Measurements from ENCODE around the gene ZCCHC17.

The ZCCHC17 gene

GRCh38 chr1:31327381-31327780 is 30.5 kb downstream of the ZCCHC17 start:
- Histone ChIP-seq H3K4me1 (ENCODE audit: insufficient read depth, poor library complexity, severe bottlenecking) (peaks cover 10% of the 10 kb centered on the region), H3K9me3 (ENCODE audit: severe bottlenecking) (no peaks in the 10 kb centered on the region), H3K4me3 (ENCODE audit: severe bottlenecking) (no peak overlapping the region), H3K27me3 (ENCODE audit: insufficient read depth, poor library complexity, severe bottlenecking) (no peaks in the 10 kb centered on the region), H3K36me3 (ENCODE audit: low read depth) (peaks cover 2% of the 10 kb centered on the region; the same call in 1 of the 2 replicates), H3K27ac (ENCODE audit: poor library complexity, severe bottlenecking) (no peak overlapping the region)
- TF ChIP-seq CTCF (IDR thresholded peaks at IDR 0.05; ENCODE audit: poor library complexity, severe bottlenecking), result no peak
- peak; percentile 73 for ATAC-seq (ENCODE audit: low read depth)
- DNase-seq (ENCODE audit: low spot score), result no peak

GRCh38 chr1:31335007-31335406 is 38.2 kb downstream of the ZCCHC17 start:
- TF ChIP-seq CTCF (IDR thresholded peaks at IDR 0.05; ENCODE audit: poor library complexity, severe bottlenecking), result peak; percentile 78
- Histone ChIP-seq H3K4me1 (ENCODE audit: insufficient read depth, poor library complexity, severe bottlenecking) (no peaks in the 10 kb centered on the region), H3K4me3 (ENCODE audit: severe bottlenecking) (no peak overlapping the region), H3K27ac (ENCODE audit: poor library complexity, severe bottlenecking) (no peak overlapping the region), H3K27me3 (ENCODE audit: insufficient read depth, poor library complexity, severe bottlenecking) (no peaks in the 10 kb centered on the region), H3K9me3 (ENCODE audit: severe bottlenecking) (no peaks in the 10 kb centered on the region), H3K36me3 (ENCODE audit: low read depth) (peaks cover 28% of the 10 kb centered on the region)
- ATAC-seq (ENCODE audit: low read depth) (peak; percentile 64; the same call in 2 of the 3 replicates), DNase-seq (ENCODE audit: low spot score) (no peak)

GRCh38 chr1:31336687-31337467 is 40.0 kb downstream of the ZCCHC17 start:
- ATAC-seq (ENCODE audit: low read depth), result no peak
- peaks cover 35% of the 10 kb centered on the region for H3K36me3 ChIP-seq (ENCODE audit: low read depth)
- no peak for TF ChIP-seq CTCF (IDR thresholded peaks at IDR 0.05; ENCODE audit: poor library complexity, severe bottlenecking)

GRCh38 chr1:31344503-31344902 is 47.7 kb downstream of the ZCCHC17 start:
- H3K27ac ChIP-seq (ENCODE audit: poor library complexity, severe bottlenecking), result no peak overlapping the region
- no peak for TF ChIP-seq CTCF (IDR thresholded peaks at IDR 0.05; ENCODE audit: poor library complexity, severe bottlenecking)
- H3K4me3 ChIP-seq (ENCODE audit: severe bottlenecking), result no peak overlapping the region
- H3K36me3 ChIP-seq (ENCODE audit: low read depth), result peaks cover 39% of the 10 kb centered on the region
- H3K4me1 ChIP-seq (ENCODE audit: insufficient read depth, poor library complexity, severe bottlenecking), result no peaks in the 10 kb centered on the region
- H3K9me3 ChIP-seq (ENCODE audit: severe bottlenecking), result no peaks in the 10 kb centered on the region
- ATAC-seq (ENCODE audit: low read depth), result no peak
- DNase-seq (ENCODE audit: low spot score), result no peak
- no peaks in the 10 kb centered on the region for H3K27me3 ChIP-seq (ENCODE audit: insufficient read depth, poor library complexity, severe bottlenecking)

More at GRCh38 chr1:31336687-31337467, 40.0 kb downstream of the ZCCHC17 start:
- H3K4me3 ChIP-seq (ENCODE audit: severe bottlenecking), result no peak overlapping the region
- H3K27me3 ChIP-seq (ENCODE audit: insufficient read depth, poor library complexity, severe bottlenecking), result no peaks in the 10 kb centered on the region
- H3K9me3 ChIP-seq (ENCODE audit: severe bottlenecking), result no peaks in the 10 kb centered on the region
- no peak for DNase-seq (ENCODE audit: low spot score)
- no peak overlapping the region for H3K27ac ChIP-seq (ENCODE audit: poor library complexity, severe bottlenecking)
- no peaks in the 10 kb centered on the region for H3K4me1 ChIP-seq (ENCODE audit: insufficient read depth, poor library complexity, severe bottlenecking)

GRCh38 chr1:31345635-31346034 is 48.8 kb downstream of the ZCCHC17 start:
- H3K36me3 ChIP-seq (ENCODE audit: low read depth), result peaks cover 43% of the 10 kb centered on the region

More at GRCh38 chr1:31345635-31346034, 48.8 kb downstream of the ZCCHC17 start:
- DNase-seq (ENCODE audit: low spot score), result no peak
- H3K4me1 ChIP-seq (ENCODE audit: insufficient read depth, poor library complexity, severe bottlenecking), result no peaks in the 10 kb centered on the region
- no peak overlapping the region for H3K27ac ChIP-seq (ENCODE audit: poor library complexity, severe bottlenecking)
- H3K9me3 ChIP-seq (ENCODE audit: severe bottlenecking), result no peaks in the 10 kb centered on the region
- H3K4me3 ChIP-seq (ENCODE audit: severe bottlenecking), result no peak overlapping the region
- TF ChIP-seq CTCF (IDR thresholded peaks at IDR 0.05; ENCODE audit: poor library complexity, severe bottlenecking), result no peak
- ATAC-seq (ENCODE audit: low read depth), result no peak
- H3K27me3 ChIP-seq (ENCODE audit: insufficient read depth, poor library complexity, severe bottlenecking), result no peaks in the 10 kb centered on the region
